D721Med (cell line): ENCODE data around the gene SERPINE1.
"Not testable (repeated sequence)": the region's sequence is repeated elsewhere in the genome, so short reads cannot be mapped to it uniquely, and the experiment has no call there.

Experiments used
- DNase-seq: peaks from one replicate; pipeline ENCODE4 v3.0.0; 2011; ENCODE audit warnings: low spot score; ENCODE audit not compliant: insufficient read length
- FAIRE-seq: peaks from 2 replicates; lab custom pipeline; 2011; peaks lifted over from hg19 to GRCh38; lab: Jason Lieb, UNC
- CTCF ChIP-seq: IDR thresholded peaks from 2 replicates; pipeline ENCODE4 v1.5.1; 2012; ENCODE audit warnings: mild to moderate bottlenecking, control low read depth; ENCODE audit not compliant: insufficient read depth; ENCODE audit errors: missing control alignments

Gene SERPINE1

GRCh38 chr7:101104193-101104713 is 22.7 kb upstream of the SERPINE1 start:
- no peak for TF ChIP-seq CTCF
- no peak for DNase-seq
- FAIRE-seq = no peak

GRCh38 chr7:101104799-101105198 is 22.1 kb upstream of the SERPINE1 start:
- no peak for FAIRE-seq
- DNase-seq = no peak
- TF ChIP-seq CTCF = no peak

- not testable (repeated sequence) for FAIRE-seq, DNase-seq
Measured at GRCh38 chr7:101105248-101105647, 21.7 kb upstream of the SERPINE1 start.

GRCh38 chr7:101106386-101106785 is 20.5 kb upstream of the SERPINE1 start:
- DNase-seq (no peak), FAIRE-seq (no peak)
- no peak for TF ChIP-seq CTCF

- no peak for FAIRE-seq
- TF ChIP-seq CTCF = no peak
- DNase-seq = no peak
Measured at GRCh38 chr7:101108330-101108857, 18.5 kb upstream of the SERPINE1 start.

GRCh38 chr7:101108961-101109360 is 17.9 kb upstream of the SERPINE1 start:
- no peak for DNase-seq
- TF ChIP-seq CTCF = no peak
- FAIRE-seq = no peak

GRCh38 chr7:101109368-101109767 is 17.5 kb upstream of the SERPINE1 start:
- no peak for FAIRE-seq
- DNase-seq = no peak

More at GRCh38 chr7:101109368-101109767, 17.5 kb upstream of the SERPINE1 start:
- no peak for TF ChIP-seq CTCF
